Chondrocyte (in vitro differentiated cells): ENCODE measurements around the gene FADD. TPM values are rescaled to one million over a fixed set of nuclear protein-coding genes. Genes with fewer than 3 reads are reported as not detected.

ENCODE experiments used
- DNase-seq: peaks from one replicate; pipeline ENCODE4 v3.0.0; 2021; ENCODE audit warnings: mixed read lengths, low spot score
- H3K27ac Mint-ChIP-seq: one replicate; pipeline ENCODE4 v1.8.0; 2021; ENCODE audit warnings: mild to moderate bottlenecking, moderate library complexity, mixed read lengths; ENCODE audit not compliant: unreplicated experiment
- H3K27me3 Mint-ChIP-seq: 2 replicates; pipeline ENCODE4 v1.8.0; 2021; ENCODE audit warnings: low read depth, mixed read lengths
- H3K36me3 Mint-ChIP-seq: 2 replicates; pipeline ENCODE4 v1.8.0; 2021; ENCODE audit warnings: low read depth, mixed read lengths
- H3K4me1 Mint-ChIP-seq: 2 replicates; pipeline ENCODE4 v1.8.0; 2021; ENCODE audit warnings: low read depth, mild to moderate bottlenecking, mixed read lengths
- H3K4me3 Mint-ChIP-seq: one replicate; pipeline ENCODE4 v1.8.0; 2021; ENCODE audit warnings: mild to moderate bottlenecking, moderate library complexity, mixed read lengths; ENCODE audit not compliant: unreplicated experiment
- H3K9me3 Mint-ChIP-seq: 2 replicates; pipeline ENCODE4 v1.8.0; 2021; ENCODE audit warnings: low read depth, mixed read lengths
- total RNA-seq: library from RNA; stranded (reverse); gene quantifications from 3 replicates; pipeline ENCODE4 v1.2.1, GENCODE V29; 2021
- TF ChIP-seq, protein P1 (sequence below): fragments of 200-600 bp; sonication (generic); IDR thresholded peaks from 2 replicates; pipeline ENCODE4 v1.5.0; 2021; ENCODE audit warnings: antibody characterized with exemption, mild to moderate bottlenecking, moderate library complexity

FADD gene
- total RNA-seq, 1 donor from 2014 or later: 26.8 TPM

DNA sequence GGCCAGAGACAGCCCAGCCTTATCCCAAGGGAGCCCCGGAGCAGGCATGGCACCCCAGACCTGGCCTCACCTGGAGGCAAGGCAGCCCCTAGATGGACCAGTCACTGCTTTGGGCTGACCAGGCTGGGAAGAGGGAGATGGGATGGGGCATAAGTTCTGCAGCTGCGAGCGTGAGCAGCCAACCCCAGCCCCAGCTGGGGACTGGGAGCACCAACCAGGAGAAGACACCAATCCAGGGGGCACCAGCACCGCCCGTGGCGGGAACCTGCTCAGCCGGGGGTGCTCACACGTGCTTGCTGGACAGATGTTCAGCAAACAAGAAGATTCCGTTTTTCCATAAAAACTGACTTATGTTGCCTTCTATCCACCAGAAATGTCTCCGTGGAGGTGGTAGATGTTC lies 16.2 kb upstream of the FADD start:
- Mint-ChIP-seq H3K4me1 (peaks cover 3% of the 10 kb centered on the region), H3K9me3 (no peaks in the 10 kb centered on the region), H3K4me3 (no peak overlapping the region), H3K27me3 (peaks cover 17% of the 10 kb centered on the region), H3K27ac (no peak overlapping the region), H3K36me3 (no peaks in the 10 kb centered on the region)
- TF ChIP-seq, protein P1, sequence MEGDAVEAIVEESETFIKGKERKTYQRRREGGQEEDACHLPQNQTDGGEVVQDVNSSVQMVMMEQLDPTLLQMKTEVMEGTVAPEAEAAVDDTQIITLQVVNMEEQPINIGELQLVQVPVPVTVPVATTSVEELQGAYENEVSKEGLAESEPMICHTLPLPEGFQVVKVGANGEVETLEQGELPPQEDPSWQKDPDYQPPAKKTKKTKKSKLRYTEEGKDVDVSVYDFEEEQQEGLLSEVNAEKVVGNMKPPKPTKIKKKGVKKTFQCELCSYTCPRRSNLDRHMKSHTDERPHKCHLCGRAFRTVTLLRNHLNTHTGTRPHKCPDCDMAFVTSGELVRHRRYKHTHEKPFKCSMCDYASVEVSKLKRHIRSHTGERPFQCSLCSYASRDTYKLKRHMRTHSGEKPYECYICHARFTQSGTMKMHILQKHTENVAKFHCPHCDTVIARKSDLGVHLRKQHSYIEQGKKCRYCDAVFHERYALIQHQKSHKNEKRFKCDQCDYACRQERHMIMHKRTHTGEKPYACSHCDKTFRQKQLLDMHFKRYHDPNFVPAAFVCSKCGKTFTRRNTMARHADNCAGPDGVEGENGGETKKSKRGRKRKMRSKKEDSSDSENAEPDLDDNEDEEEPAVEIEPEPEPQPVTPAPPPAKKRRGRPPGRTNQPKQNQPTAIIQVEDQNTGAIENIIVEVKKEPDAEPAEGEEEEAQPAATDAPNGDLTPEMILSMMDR: no peak
- no peak for DNase-seq

DNA sequence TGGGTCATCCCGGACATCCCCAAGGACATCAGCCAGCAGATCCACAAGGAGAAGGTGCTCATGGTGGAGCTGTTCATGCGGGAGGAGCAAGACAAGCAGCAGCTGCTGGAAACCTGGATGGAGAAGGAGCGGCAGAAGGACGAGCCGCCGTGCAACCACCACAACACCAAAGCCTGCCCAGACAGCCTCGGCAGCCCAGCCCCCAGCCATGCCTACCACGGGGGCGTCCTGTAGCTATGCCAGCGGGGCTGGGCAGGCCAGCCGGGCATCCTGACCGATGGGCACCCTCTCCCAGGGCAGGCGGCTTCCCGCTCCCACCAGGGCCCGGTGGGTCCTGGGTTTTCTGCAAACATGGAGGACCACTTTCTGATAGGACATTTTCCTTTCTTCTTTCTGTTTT lies 15.3 kb upstream of the FADD start:
- H3K4me1 Mint-ChIP-seq: peaks cover 3% of the 10 kb centered on the region
- no peak overlapping the region for H3K27ac Mint-ChIP-seq
- H3K36me3 Mint-ChIP-seq: no peaks in the 10 kb centered on the region
- TF ChIP-seq, protein P1: no peak
- no peak for DNase-seq
- H3K4me3 Mint-ChIP-seq: no peak overlapping the region
- no peaks in the 10 kb centered on the region for H3K9me3 Mint-ChIP-seq
- H3K27me3 Mint-ChIP-seq: peaks cover 17% of the 10 kb centered on the region

DNA sequence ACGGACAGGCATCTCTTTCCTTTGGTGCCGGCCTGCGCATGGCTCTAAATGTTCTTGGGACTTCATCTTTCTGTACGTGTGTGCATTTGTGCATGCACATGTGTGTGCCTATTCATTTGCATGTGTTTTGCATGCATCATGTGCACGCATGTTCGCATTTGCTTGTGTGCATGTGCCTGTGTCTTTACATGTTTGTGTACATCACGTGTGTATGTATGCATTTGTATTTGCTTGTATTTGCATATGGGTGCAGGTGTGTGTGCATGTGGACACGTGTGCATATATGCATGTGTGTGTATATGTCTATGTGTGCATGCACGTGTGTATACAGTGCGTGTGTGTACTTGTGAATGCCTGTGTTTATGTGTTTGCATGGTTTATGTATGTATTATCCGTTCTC lies 13.5 kb upstream of the FADD start:
- DNase-seq: no peak
- no peaks in the 10 kb centered on the region for H3K9me3 Mint-ChIP-seq
- no peak overlapping the region for H3K4me3 Mint-ChIP-seq
- peaks cover 10% of the 10 kb centered on the region for H3K27me3 Mint-ChIP-seq
- H3K36me3 Mint-ChIP-seq: no peaks in the 10 kb centered on the region
- TF ChIP-seq, protein P1: no peak
- no peak overlapping the region for H3K27ac Mint-ChIP-seq
- H3K4me1 Mint-ChIP-seq: peaks cover 3% of the 10 kb centered on the region

DNA sequence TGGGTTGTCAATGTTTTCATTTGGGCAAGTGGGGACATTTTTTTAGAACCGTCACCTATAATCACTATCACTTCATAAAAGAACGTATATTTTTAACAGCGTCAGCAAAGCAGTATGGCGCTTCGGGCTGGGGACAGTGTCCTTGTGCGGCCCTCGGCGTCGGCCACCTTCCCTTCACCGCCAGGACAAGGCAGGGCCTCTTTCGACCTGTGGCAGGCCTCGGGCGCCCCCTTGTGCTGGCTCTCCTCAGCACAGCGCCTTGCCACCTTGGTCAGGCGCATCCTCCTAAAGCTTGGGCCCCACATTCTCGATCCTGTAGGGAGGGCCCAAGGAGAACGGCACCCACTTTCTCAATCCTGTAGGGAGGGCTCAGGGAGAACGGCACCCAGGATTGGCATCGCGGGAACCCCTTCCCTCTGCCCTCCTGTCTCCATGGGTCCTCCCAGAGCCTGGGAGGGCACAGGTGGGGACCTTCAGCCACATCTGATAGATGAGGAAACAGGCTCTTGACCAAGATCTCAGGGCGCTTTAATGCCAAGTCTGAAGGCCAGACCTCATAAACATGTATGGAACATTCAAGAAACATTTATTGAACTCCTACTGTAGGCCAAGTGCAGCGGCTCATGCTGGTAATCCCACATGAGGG lies 11.5 kb upstream of the FADD start:
- no peaks in the 10 kb centered on the region for H3K9me3 Mint-ChIP-seq
- no peaks in the 10 kb centered on the region for H3K36me3 Mint-ChIP-seq
- H3K27ac Mint-ChIP-seq: no peak overlapping the region
- H3K4me1 Mint-ChIP-seq: peaks cover 3% of the 10 kb centered on the region
- H3K4me3 Mint-ChIP-seq: no peak overlapping the region
- H3K27me3 Mint-ChIP-seq: peaks cover 13% of the 10 kb centered on the region
- TF ChIP-seq, protein P1: peak; percentile 96
- DNase-seq: no peak

DNA sequence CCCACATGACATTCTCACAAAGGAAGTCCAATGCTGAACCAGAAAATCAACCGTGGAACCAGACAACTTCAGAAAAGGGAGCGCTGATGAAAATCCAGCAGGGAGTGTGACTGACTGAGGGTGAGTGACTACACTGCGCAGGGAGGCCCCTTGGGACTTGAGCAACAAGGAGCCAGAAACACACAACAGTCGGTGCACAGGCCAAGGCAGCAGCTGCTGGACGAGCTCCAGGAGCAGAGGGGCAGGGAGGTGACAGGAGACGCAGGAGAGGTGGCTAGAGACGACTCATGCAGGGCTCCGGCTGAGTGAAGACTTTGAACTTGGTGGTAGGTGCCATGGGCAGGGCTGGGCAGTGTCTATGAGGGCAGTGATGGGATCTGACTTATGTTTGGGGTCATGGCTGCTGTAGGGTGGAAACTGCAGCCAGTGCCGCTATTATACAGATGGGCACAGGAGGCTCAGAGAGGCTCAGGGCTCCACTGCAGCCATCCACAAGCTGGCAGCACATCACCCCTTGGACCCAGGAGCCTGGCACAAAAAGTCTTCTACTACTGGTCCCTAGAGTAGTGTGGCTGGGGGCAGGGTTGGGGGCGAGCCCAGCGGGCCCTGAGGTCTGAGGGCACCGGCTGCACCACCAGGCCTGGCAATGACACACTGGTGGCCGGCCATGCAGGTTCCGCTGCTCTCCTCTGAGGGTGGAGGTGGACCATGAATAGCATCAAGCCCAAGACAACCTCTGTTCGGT lies 10.3 kb upstream of the FADD start:
- Mint-ChIP-seq H3K36me3 (no peaks in the 10 kb centered on the region), H3K4me1 (peaks cover 3% of the 10 kb centered on the region), H3K27ac (no peak overlapping the region), H3K9me3 (no peaks in the 10 kb centered on the region), H3K4me3 (no peak overlapping the region), H3K27me3 (peaks cover 9% of the 10 kb centered on the region)
- TF ChIP-seq, protein P1: no peak
- DNase-seq: no peak
